GM12872 (cell line): ENCODE results near the gene CKMT2.
A peak's percentile ranks its signal among the peaks of the same experiment; 100 is the strongest.

Experiments
- TF ChIP-seq, protein P1 (sequence below): IDR thresholded peaks from 3 replicates; pipeline ENCODE4 v1.5.1; 2011; ENCODE audit warnings: low read depth, mild to moderate bottlenecking, low read length, moderate library complexity; ENCODE audit not compliant: insufficient read depth

CKMT2 gene

GRCh38 chr5:81297531-81297930, 64.4 kb downstream of the CKMT2 start:
- TF ChIP-seq, protein P1, sequence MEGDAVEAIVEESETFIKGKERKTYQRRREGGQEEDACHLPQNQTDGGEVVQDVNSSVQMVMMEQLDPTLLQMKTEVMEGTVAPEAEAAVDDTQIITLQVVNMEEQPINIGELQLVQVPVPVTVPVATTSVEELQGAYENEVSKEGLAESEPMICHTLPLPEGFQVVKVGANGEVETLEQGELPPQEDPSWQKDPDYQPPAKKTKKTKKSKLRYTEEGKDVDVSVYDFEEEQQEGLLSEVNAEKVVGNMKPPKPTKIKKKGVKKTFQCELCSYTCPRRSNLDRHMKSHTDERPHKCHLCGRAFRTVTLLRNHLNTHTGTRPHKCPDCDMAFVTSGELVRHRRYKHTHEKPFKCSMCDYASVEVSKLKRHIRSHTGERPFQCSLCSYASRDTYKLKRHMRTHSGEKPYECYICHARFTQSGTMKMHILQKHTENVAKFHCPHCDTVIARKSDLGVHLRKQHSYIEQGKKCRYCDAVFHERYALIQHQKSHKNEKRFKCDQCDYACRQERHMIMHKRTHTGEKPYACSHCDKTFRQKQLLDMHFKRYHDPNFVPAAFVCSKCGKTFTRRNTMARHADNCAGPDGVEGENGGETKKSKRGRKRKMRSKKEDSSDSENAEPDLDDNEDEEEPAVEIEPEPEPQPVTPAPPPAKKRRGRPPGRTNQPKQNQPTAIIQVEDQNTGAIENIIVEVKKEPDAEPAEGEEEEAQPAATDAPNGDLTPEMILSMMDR = no peak

DNA sequence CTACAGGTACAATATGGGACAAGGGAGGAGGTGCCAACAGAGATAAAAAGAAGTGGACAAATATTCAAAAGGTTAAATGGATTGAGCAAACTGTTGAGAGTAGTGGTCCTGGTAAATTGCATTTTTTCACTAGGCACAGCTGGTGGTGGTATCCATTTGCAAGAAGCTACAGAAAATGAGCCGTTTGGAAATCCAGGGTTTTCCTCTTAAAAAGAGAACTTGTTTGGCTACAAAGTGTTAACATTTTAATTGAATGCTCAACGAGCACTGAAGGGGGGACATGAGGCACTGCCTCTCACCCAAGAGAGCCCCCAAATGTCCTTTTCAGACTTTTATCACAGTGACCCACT, 67.8 kb downstream of the CKMT2 start:
- TF ChIP-seq, protein P1 = no peak

DNA sequence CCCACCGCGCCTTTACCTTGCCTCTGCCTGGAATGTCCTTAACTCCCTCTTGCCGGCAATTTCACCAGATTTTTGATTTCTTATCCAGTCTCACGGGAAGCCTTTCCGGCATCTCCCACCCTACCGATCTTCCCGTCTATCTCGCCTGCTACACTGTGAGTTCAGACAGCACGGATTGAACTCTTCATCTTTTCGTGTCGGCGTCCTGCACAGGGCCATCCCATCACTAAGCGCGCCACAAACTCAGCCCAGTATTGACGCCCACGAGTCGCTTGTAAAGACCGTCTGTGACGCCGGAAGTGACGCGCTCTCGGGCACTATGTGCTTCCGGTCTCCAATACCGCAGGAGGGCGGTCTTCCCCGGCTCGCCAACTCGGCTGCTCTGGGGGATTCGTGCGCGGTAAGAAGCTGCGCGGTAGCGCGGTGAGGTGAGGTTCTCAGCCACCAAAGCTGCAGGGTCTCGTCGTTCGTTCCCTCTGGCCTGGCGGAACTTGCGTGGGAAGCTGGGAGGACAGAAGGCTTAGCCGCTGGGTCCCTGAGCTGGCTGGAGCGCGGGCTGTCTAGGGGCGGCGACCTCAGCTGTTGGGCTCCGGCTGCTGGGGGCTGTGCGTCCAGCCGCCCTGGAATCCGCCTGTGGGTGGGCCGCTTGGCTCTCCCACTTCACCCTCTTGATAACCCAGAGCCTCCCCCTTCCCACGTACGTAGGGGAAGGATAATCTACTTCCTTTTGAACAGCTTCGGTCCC, 68.3 kb downstream of the CKMT2 start, which contains the start of gene ZCCHC9:
ZCCHC9 (plus strand) TSS at position 317 of the 745 bp plus-strand sequence. CDS start 3,171 bp downstream, outside the sequence.
- TF ChIP-seq, protein P1 = peak; percentile 7; the same call in 1 of the 3 replicates

DNA sequence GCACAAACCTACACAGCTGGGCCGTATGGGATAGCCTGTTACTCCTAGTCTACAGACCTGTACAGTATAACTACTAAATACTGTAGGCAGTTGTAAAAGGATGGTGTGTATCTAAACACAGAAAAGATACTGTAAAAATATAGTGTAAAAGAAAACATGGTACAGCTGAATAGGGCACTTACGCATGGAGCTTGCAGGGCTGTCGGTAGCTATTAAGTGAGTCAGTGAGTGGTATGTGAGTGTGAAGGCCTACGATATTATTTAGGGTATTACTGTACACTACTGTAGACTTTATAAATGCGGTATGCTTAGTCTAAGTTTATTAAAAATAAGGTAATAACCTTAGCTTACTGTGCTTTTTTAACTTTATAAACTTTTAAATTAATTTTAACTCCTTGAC, 69.5 kb downstream of the CKMT2 start:
- TF ChIP-seq, protein P1 = no peak

GRCh38 chr5:81303563-81303962, 70.4 kb downstream of the CKMT2 start:
- TF ChIP-seq, protein P1 = no peak

GRCh38 chr5:81305785-81306184, 72.7 kb downstream of the CKMT2 start:
- TF ChIP-seq, protein P1 = no peak

DNA sequence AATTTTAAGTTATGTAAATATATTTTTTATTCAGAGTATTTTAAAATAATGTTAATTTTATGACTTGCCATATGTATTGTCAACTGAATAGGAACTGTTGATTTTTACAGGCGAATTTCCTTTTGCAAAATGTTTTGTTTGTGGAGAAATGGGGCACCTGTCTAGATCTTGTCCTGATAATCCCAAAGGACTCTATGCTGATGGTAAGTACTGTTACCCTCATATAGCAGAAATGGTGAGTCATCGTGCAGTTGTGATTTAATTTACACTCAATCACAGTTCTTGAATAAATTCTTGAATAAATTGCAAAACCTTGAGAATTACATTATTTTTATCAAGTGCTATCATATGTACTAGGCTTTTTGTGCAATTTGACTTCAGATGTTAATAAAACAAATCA, 75.7 kb downstream of the CKMT2 start:
- TF ChIP-seq, protein P1 = no peak
